K562 (cell line): Measurements from ENCODE around the gene SCYGR1. TPM values are rescaled to one million over a fixed set of nuclear protein-coding genes. Genes with fewer than 3 reads are reported as not detected.
A peak's percentile ranks its signal among the peaks of the same experiment; 100 is the strongest.

ENCODE experiments used
- CBFA2T3 ChIP-seq: fragments of 450-650 bp; IDR thresholded peaks from 2 replicates; pipeline ENCODE4 v1.6.1; 2017
- CREBBP ChIP-seq: IDR thresholded peaks from one replicate; pipeline ENCODE4 v1.6.1; 2012; ENCODE audit warnings: low read depth, mild to moderate bottlenecking, control low read depth, inconsistent platforms, low read length
- CREM ChIP-seq: IDR thresholded peaks from 2 replicates; pipeline ENCODE4 v1.6.1; 2014; ENCODE audit warnings: antibody characterized with exemption, low read depth
- EP400 ChIP-seq: fragments of 450-650 bp; IDR thresholded peaks from 2 replicates; pipeline ENCODE4 v1.6.1; 2017; ENCODE audit warnings: antibody characterized with exemption, mild to moderate bottlenecking, moderate library complexity
- FOXM1 ChIP-seq, 2 experiments: fragments of 450-650 bp in 1 of 2; sonication (generic) in 1 of 2; formaldehyde crosslinking in 1 of 2; IDR thresholded peaks; 2 replicates each; pipeline versions ENCODE4 v1.6.1 to v1.9.0; 2017 to 2022; ENCODE audit warnings: low read depth in 2 of 2, mild to moderate bottlenecking in 2 of 2, missing genetic modification reagents in 1 of 2, moderate library complexity in 1 of 2
- HNRNPH1 ChIP-seq: fragments of 200-400 bp; formaldehyde crosslinking; optimal IDR thresholded peaks from 2 replicates; pipeline ENCODE3; 2017; ENCODE audit warnings: low read depth, mild to moderate bottlenecking, low read length, moderate library complexity
- KHSRP ChIP-seq: fragments of 450-650 bp; IDR thresholded peaks from 2 replicates; pipeline ENCODE4 v1.6.1; 2017
- KLF13 ChIP-seq: fragments of 450-650 bp; IDR thresholded peaks from 2 replicates; pipeline ENCODE4 v1.6.1; 2016; ENCODE audit warnings: missing genetic modification characterization, low read depth, mild to moderate bottlenecking, missing compliant biosample characterization, moderate library complexity, borderline replicate concordance
- KLF16 ChIP-seq: IDR thresholded peaks from 2 replicates; pipeline ENCODE4 v1.6.1; 2016; ENCODE audit warnings: antibody characterized with exemption
- POLR2G ChIP-seq: fragments of 200-400 bp; formaldehyde crosslinking; IDR thresholded peaks from 2 replicates; pipeline ENCODE4 v1.6.1; 2017; ENCODE audit warnings: low read depth, mild to moderate bottlenecking, antibody characterized with exemption, low read length, moderate library complexity
- TARDBP ChIP-seq: fragments of 450-650 bp; IDR thresholded peaks from 2 replicates; pipeline ENCODE4 v1.6.1; 2016
- ZKSCAN1 ChIP-seq: fragments of 150-350 bp; IDR thresholded peaks from 2 replicates; pipeline ENCODE4 v1.6.1; 2016; ENCODE audit warnings: low read depth, low read length
- ZNF41 ChIP-seq: fragments of 250-450 bp; sonication (Bioruptor Pico); conservative IDR thresholded peaks from 2 replicates; pipeline ENCODE4 v1.4.0; 2020; ENCODE audit warnings: mild to moderate bottlenecking
- ZZZ3 ChIP-seq: fragments of 450-650 bp; IDR thresholded peaks from 2 replicates; pipeline ENCODE4 v1.6.1; 2016; ENCODE audit warnings: antibody characterized with exemption, mild to moderate bottlenecking, moderate library complexity
- polyA plus RNA-seq, 8 experiments: library from polyadenylated mRNA; depleted of rRNA in 4 of 8; stranded (reverse) in 5 of 8; unstranded in 3 of 8; fragments of >200 nt; fragmentation: Nextera tagmentation in 2 of 8; fragmentation: Illumina TruSeq in 1 of 8; extraction: Ambion mirVana in 2 of 8; extraction: Trizol in 1 of 8; gene quantifications; 2 replicates each; pipeline versions ENCODE4 v1.2.1 to v1.2.3, GENCODE V29; 2011 to 2014; ENCODE audit warnings: inconsistent platforms in 1 of 8, missing spikeins in 1 of 8
- total RNA-seq, 7 experiments: library from RNA; depleted of rRNA in 6 of 7; stranded (reverse); fragments of >200 nt in 6 of 7; fragmentation: Illumina TruSeq in 2 of 7; extraction: Trizol in 2 of 7; gene quantifications; 2 replicates each; pipeline versions ENCODE4 v1.2.1 to v1.2.3, GENCODE V29; 2011 to 2021; ENCODE audit warnings: low replicate concordance in 1 of 7
- TF ChIP-seq, protein P1 (sequence below), 2 experiments: fragments of 450-650 bp; conservative IDR thresholded peaks; 2 replicates each; pipeline ENCODE4 v1.6.1; 2017; ENCODE audit warnings: mild to moderate bottlenecking in 2 of 2, moderate library complexity in 2 of 2
- TF ChIP-seq, protein P2 (sequence below): fragments of 450-650 bp; formaldehyde crosslinking; IDR thresholded peaks from 2 replicates; pipeline ENCODE4 v1.4.0; 2020; ENCODE audit warnings: mild to moderate bottlenecking, mixed read lengths
- TF ChIP-seq, protein P3 (sequence below), 2 experiments: fragments of 450-650 bp; formaldehyde crosslinking in 1 of 2; IDR thresholded peaks; 2 replicates each; pipeline versions ENCODE4 v1.4.0 to v1.6.1; 2014 to 2020; ENCODE audit warnings: mild to moderate bottlenecking in 2 of 2, borderline replicate concordance in 1 of 2, low read depth in 1 of 2

Gene SCYGR1
- total and polyA plus RNA-seq, 9 of the 15 experiments (the other 6 are each of a cell fraction or from before 2014, with no cell fraction given), result not detected

DNA sequence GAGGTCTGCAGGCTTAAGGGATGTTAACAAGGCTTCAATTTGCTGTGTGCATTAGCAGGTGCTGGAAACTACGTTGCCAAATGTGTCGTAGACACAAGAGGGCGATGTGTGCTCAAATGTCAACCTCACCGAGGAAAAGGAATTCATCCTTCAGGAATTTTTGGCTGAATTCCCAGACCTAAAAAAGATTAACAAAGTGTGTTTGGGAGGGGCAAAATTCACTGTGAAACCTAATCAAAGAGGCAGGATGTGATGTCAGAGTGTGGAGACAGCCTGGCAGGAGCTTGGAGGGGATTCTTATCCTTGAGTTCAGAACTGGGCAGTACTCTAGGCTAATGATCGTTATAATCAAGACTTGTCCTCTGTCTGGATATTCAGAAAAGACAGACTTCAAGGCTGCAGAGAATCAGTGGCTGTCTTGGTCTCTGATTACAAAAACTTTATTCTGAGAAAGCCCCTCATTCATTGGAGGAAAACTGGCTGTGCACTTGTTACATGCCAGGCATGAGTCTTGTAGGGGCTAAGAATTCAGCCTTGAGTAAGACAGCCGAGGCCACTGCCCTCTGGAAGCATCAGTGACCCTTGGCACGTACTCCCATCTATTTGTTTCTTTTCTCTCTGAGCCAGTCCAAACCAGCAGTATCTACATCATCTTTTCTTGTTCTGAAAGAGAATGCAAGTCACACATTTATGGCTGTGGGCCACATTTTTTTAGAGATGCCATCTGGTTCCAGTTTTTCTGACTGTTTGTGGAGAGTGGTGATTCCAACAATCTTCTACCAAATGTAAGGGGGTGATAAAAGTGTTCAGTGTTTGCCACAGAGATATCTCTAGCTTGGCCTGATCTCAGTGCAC is 18.7 kb upstream of the SCYGR1 start (continued):
- TF ChIP-seq, protein P1, sequence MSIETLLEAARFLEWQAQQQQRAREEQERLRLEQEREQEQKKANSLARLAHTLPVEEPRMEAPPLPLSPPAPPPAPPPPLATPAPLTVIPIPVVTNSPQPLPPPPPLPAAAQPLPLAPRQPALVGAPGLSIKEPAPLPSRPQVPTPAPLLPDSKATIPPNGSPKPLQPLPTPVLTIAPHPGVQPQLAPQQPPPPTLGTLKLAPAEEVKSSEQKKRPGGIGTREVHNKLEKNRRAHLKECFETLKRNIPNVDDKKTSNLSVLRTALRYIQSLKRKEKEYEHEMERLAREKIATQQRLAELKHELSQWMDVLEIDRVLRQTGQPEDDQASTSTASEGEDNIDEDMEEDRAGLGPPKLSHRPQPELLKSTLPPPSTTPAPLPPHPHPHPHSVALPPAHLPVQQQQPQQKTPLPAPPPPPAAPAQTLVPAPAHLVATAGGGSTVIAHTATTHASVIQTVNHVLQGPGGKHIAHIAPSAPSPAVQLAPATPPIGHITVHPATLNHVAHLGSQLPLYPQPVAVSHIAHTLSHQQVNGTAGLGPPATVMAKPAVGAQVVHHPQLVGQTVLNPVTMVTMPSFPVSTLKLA (conservative IDR thresholded peaks at IDR 0.05), result peak in 1 of 2 experiments; percentile 22; a peak in 1 of 4 replicates
- TF ChIP-seq ZZZ3 (no peak), CREBBP (no peak), ZNF41 (CRISPR knock-in tag) (no peak), CREM (peak; percentile 81), FOXM1 (IDR thresholded peaks at IDR 0.05; ENCODE audit: low read depth) (no peak), FOXM1 (CRISPR knock-in tag; IDR thresholded peaks at IDR 0.05; ENCODE audit: low read depth) (no peak), TARDBP (no peak), EP400 (no peak), KLF16 (peak; percentile 14; the same call in 1 of the 2 replicates), CBFA2T3 (peak; percentile 75), KLF13 (tag) (no peak), HNRNPH1 (no peak), ZKSCAN1 (no peak), KHSRP (no peak), POLR2G (no peak)
- TF ChIP-seq, protein P2, sequence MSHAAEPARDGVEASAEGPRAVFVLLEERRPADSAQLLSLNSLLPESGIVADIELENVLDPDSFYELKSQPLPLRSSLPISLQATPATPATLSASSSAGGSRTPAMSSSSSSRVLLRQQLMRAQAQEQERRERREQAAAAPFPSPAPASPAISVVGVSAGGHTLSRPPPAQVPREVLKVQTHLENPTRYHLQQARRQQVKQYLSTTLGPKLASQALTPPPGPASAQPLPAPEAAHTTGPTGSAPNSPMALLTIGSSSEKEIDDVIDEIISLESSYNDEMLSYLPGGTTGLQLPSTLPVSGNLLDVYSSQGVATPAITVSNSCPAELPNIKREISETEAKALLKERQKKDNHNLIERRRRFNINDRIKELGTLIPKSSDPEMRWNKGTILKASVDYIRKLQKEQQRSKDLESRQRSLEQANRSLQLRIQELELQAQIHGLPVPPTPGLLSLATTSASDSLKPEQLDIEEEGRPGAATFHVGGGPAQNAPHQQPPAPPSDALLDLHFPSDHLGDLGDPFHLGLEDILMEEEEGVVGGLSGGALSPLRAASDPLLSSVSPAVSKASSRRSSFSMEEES (CRISPR knock-in tag), result no peak
- TF ChIP-seq, protein P3, sequence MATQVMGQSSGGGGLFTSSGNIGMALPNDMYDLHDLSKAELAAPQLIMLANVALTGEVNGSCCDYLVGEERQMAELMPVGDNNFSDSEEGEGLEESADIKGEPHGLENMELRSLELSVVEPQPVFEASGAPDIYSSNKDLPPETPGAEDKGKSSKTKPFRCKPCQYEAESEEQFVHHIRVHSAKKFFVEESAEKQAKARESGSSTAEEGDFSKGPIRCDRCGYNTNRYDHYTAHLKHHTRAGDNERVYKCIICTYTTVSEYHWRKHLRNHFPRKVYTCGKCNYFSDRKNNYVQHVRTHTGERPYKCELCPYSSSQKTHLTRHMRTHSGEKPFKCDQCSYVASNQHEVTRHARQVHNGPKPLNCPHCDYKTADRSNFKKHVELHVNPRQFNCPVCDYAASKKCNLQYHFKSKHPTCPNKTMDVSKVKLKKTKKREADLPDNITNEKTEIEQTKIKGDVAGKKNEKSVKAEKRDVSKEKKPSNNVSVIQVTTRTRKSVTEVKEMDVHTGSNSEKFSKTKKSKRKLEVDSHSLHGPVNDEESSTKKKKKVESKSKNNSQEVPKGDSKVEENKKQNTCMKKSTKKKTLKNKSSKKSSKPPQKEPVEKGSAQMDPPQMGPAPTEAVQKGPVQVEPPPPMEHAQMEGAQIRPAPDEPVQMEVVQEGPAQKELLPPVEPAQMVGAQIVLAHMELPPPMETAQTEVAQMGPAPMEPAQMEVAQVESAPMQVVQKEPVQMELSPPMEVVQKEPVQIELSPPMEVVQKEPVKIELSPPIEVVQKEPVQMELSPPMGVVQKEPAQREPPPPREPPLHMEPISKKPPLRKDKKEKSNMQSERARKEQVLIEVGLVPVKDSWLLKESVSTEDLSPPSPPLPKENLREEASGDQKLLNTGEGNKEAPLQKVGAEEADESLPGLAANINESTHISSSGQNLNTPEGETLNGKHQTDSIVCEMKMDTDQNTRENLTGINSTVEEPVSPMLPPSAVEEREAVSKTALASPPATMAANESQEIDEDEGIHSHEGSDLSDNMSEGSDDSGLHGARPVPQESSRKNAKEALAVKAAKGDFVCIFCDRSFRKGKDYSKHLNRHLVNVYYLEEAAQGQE (IDR thresholded peaks at IDR 0.05; ENCODE audit: borderline replicate concordance), result peak; percentile 72
- TF ChIP-seq, protein P3 (CRISPR knock-in tag; IDR thresholded peaks at IDR 0.05; ENCODE audit: low read depth), result no peak
